Left lobe of liver (tissue), 2 donors: ENCODE measurements around the gene SOCS2. TPM values are rescaled to one million over a fixed set of nuclear protein-coding genes. Genes with fewer than 3 reads are reported as not detected.
A peak's percentile ranks its signal among the peaks of the same experiment; 100 is the strongest.
"Not testable (repeated sequence)": the region's sequence is repeated elsewhere in the genome, so short reads cannot be mapped to it uniquely, and the experiment has no call there.

Experiments used
- ATAC-seq: fragments of 200-7000 bp; cut with Tn5 transposase; one replicate; pipeline ENCODE4 v1.9.1; 2020; ENCODE audit warnings: mild to moderate bottlenecking, moderate library complexity
- DNase-seq: peaks from one replicate; pipeline ENCODE4 v3.0.0-alpha.2; 2020; ENCODE audit warnings: low spot score
- total RNA-seq: library from RNA; stranded (reverse); gene quantifications from one replicate; pipeline ENCODE4 v1.2.1, GENCODE V29; 2021
- donor health status: DM: no; HTN: no; CAD: no; lungs with moderate emphysema.
- donor health status: DM: no; HTN: yes; CAD: no.

SOCS2 gene
- total RNA-seq, 1 donor from 2014 or later, result 3.1 TPM

GRCh38 chr12:93592641-93593406 is 20.3 kb downstream of the SOCS2 start:
- DNase-seq (no peak), ATAC-seq (no peak)

- ATAC-seq (no peak), DNase-seq (no peak)
These were observed 21.4 kb downstream of the SOCS2 start for GRCh38 chr12:93593843-93594242.

DNA sequence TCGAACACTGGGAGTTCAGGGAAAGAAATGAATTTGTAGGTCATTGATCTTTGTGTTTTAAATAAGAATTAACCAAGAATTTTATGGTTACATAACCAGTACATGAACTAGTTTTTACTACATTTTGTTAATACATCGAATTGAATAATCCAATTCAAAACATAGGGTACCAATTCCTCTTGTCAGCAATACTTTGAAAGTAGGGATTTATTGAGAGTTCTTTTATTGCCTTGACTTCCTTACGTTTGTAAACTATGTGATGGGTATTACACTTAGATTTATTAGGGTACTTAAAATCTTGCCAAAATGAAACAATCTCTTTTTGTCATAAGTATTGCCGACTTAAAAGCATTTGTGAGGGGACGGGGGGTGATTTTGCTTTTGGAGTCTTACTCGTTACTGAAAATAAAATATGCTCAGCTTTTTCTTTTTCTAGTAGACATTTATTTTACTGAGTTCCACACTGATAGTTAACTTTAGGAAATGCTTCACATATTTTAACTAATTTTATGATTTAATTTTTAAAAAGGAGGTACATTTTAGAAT is 22.4 kb downstream of the SOCS2 start:
- no peak for DNase-seq
- no peak for ATAC-seq

- DNase-seq, result no peak
- no peak for ATAC-seq
These were observed 22.9 kb downstream of the SOCS2 start for GRCh38 chr12:93595351-93595750.

DNA sequence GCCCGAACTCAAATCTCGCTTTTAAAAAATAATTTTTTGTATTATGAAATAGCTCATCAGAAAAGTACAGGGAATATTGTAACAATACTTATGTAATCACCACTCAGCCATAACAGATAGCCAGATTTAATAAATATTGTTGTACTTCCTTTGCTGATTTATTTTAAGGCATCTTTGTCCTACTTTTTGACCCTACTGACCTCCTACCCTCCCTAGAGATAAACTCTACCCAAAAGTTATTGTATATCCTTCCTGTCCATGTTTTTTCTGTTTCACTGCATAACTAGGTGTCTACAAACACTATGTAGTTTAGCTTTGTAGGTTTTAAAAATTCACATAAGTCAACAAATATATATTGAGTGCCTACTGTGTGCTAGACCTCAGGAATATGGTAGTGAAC is 25.1 kb downstream of the SOCS2 start:
- peak; percentile 28 for ATAC-seq

DNA sequence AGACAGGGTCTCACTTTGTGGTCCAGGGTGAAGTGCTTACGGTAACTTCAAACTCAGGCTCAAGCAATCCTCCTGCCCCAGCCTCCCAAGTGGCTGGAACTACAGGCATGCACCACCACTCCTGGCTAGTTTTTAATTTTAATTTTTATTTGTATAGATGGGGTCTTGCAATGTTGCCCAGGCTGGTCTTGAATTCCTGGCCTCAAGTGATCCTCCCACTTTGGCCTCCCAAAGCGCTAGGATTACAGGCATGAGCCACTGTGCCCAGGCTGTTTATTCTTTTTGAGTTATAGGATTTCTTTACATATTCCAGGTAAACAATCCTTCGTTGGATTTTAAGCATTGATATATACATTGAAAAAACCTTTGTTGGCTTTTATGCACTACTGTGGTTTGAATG is 26.7 kb downstream of the SOCS2 start:
- ATAC-seq (no peak), DNase-seq (no peak)

More for the DNA sequence above, 25.1 kb downstream of the SOCS2 start:
- DNase-seq, result no peak

GRCh38 chr12:93601591-93601990 is 29.1 kb downstream of the SOCS2 start:
- no peak for ATAC-seq

GRCh38 chr12:93602897-93603668 is 30.6 kb downstream of the SOCS2 start:
- ATAC-seq (peak; percentile 28), DNase-seq (no peak)

More at GRCh38 chr12:93601591-93601990, 29.1 kb downstream of the SOCS2 start:
- DNase-seq, result no peak

DNA sequence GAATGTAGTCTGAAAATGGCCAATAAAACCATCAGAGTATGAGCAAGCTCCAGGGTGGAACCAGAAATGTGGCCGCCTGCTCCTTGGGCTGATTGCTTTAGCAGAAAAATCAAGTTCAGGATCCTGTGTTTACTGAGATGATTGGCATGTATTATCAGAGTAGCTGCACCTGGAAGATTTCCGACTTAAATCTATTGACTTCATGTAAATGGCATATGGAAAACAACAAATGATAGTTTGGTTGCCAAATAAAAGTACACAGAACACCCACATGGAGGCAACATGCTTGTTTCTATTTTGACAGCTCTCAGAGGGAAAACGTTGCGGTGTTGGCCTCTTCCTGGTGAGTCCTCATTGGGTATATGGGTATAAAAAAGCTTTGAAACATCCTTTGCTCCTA is 31.3 kb downstream of the SOCS2 start:
- ATAC-seq (no peak), DNase-seq (no peak)

DNA sequence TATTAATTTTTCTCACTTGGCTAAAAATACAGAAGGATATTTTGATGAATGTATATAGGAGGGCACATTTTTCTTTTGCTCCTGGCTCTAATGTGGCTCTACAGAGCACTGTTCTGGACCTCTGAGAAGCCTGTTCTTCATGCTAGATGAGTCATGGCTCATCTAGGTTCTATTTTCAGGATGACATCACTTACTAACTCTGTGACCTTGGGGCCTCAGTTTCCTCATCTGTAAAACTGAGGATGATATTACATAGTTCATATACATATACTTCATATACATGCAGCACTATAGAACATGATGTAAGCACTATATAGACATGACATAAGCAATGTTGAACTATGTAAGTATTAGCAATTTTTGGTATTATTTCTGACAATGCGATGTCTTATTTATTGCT is 35.8 kb downstream of the SOCS2 start:
- DNase-seq (no peak), ATAC-seq (no peak)

- DNase-seq, result no peak
These were observed 37.1 kb downstream of the SOCS2 start for GRCh38 chr12:93609281-93610192.

DNA sequence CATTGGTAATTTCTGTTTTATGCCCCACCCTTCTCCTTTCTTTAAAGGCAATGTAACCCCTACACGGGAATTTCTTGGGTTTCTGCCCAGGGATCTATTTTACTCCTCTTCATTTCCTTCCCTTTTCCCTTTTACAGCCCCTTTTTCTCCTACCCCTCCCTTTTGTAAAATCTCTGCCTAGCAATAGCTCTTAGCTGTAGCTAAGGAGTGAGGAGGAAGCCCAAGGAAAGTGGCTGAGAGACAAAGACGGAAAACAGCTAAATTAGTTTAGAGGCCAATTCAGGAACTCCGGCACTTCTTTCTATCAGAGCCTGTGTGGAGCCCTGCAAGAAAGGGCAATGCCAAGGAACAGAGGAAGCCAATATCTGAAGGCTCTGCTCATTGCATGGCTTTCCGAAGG is 40.3 kb downstream of the SOCS2 start:
- no peak for DNase-seq
- ATAC-seq, result no peak

More at GRCh38 chr12:93609281-93610192, 37.1 kb downstream of the SOCS2 start:
- no peak for ATAC-seq

GRCh38 chr12:93614917-93615596 is 42.6 kb downstream of the SOCS2 start:
- ATAC-seq (no peak), DNase-seq (no peak)

GRCh38 chr12:93616584-93617101 is 44.2 kb downstream of the SOCS2 start:
- DNase-seq (no peak), ATAC-seq (no peak)

- ATAC-seq (no peak), DNase-seq (no peak)
These were observed 46.5 kb downstream of the SOCS2 start for GRCh38 chr12:93618891-93619410.

- ATAC-seq, result no peak
These were observed 49.5 kb downstream of the SOCS2 start for GRCh38 chr12:93621986-93622385.

GRCh38 chr12:93622485-93622884 is 50.0 kb downstream of the SOCS2 start:
- ATAC-seq, result no peak
- no peak for DNase-seq

More at GRCh38 chr12:93621986-93622385, 49.5 kb downstream of the SOCS2 start:
- DNase-seq, result no peak

DNA sequence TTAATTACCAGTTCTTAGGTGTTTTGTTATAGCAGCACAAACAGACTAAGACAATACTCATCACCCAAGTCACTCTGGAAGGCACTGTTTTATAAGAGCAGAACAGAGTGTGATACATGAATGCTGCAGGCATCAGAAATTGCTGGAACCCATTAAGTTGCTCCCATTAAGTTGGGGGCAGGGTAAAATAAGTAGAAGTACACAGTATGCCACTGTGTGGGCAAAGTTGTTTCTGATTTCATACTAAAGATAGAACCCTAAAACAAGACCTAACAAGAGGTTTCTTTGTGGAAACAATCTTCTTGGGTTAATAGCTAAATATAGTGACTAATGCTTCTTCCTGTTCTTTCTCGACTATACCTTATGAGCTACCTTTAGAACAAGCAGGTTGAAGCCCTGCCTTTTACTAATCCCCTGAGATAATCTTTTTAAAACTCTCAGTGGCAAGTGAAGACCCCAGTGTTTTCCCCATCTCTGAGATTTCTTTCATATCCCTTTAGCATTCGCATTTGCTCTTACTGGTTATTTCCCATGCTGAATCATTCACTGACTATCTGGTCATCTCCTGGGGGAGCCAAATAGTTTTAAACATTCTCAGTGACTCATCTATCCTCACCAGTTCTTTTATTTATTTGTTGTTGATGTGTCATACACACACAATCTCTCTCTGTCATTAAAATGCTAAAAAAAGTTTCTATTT is 52.3 kb downstream of the SOCS2 start:
- no peak for ATAC-seq

GRCh38 chr12:93625295-93625645 is 52.8 kb downstream of the SOCS2 start:
- not testable (repeated sequence) for DNase-seq, ATAC-seq

More for the DNA sequence above, 52.3 kb downstream of the SOCS2 start:
- DNase-seq, result no peak
